Common myeloid progenitor, CD34-positive (primary cell): ENCODE data around the gene ARG2.

Experiments used
- CTCF ChIA-PET: fragments of 350-600 bp; sonication (Branson Sonifier 250); formaldehyde crosslinking; loops from one replicate; lab custom pipeline; 2021; ENCODE audit warnings: antibody characterized with exemption; lab: Charles Lee
- POLR2A ChIA-PET: fragments of 350-600 bp; sonication (Branson Sonifier 250); formaldehyde crosslinking; loops from one replicate; lab custom pipeline; 2021; ENCODE audit warnings: antibody characterized with exemption; lab: Charles Lee
- DNase-seq, 3 donors: peaks; one replicate each; pipeline versions ENCODE4 v3.0.0 to v3.0.0-alpha.2; 2013
- H3K27ac ChIP-seq, 2 experiments: 1 replicate in 1 of 2; 2 replicates in 1 of 2; pipeline ENCODE4 v1.7.0; 2013; ENCODE audit warnings: inconsistent platforms in 2 of 2, low read length in 2 of 2, mild to moderate bottlenecking in 2 of 2, low read depth in 1 of 2, moderate library complexity in 1 of 2; ENCODE audit not compliant: severe bottlenecking in 2 of 2, insufficient read depth in 1 of 2, poor library complexity in 1 of 2
- H3K27me3 ChIP-seq, 5 experiments: replicated peaks in 2 of 5; 1 replicate in 3 of 5; 2 replicates in 2 of 5; pipeline versions ENCODE4 v1.6.1 to v1.7.0; 2013; ENCODE audit warnings: low read length in 4 of 5, mild to moderate bottlenecking in 2 of 5, moderate library complexity in 2 of 5, inconsistent platforms in 1 of 5; ENCODE audit not compliant: insufficient read depth in 5 of 5, control insufficient read depth in 4 of 5
- H3K36me3 ChIP-seq, 4 experiments: 1 replicate in 2 of 4; 2 replicates in 2 of 4; pipeline versions ENCODE4 v1.6.1 to v1.7.0; 2013; ENCODE audit warnings: low read length in 3 of 4, control low read depth in 1 of 4, mild to moderate bottlenecking in 1 of 4; ENCODE audit not compliant: control insufficient read depth in 4 of 4, insufficient read depth in 4 of 4
- H3K4me1 ChIP-seq, 4 experiments: 1 replicate in 3 of 4; 2 replicates in 1 of 4; pipeline versions ENCODE4 v1.6.1 to v1.7.1; 2013; ENCODE audit warnings: low read length in 3 of 4, mild to moderate bottlenecking in 3 of 4, control low read depth in 1 of 4, inconsistent platforms in 1 of 4, moderate library complexity in 1 of 4; ENCODE audit not compliant: control insufficient read depth in 4 of 4, insufficient read depth in 4 of 4; ENCODE audit errors: control extremely low read depth in 1 of 4
- H3K4me3 ChIP-seq, 7 experiments: 1 replicate in 4 of 7; 2 replicates in 3 of 7; pipeline versions ENCODE4 v1.5.1 to v1.7.0; 2013; ENCODE audit warnings: mild to moderate bottlenecking in 7 of 7, low read length in 6 of 7, moderate library complexity in 6 of 7, inconsistent platforms in 2 of 7, low read depth in 2 of 7, control low read depth in 1 of 7; ENCODE audit not compliant: insufficient read depth in 4 of 7, control insufficient read depth in 1 of 7; ENCODE audit errors: extremely low read depth in 1 of 7
- H3K9me3 ChIP-seq, 5 experiments: 1 replicate in 4 of 5; 2 replicates in 1 of 5; pipeline versions ENCODE4 v1.6.1 to v1.7.1; 2013; ENCODE audit warnings: low read length in 4 of 5, mild to moderate bottlenecking in 2 of 5, inconsistent platforms in 1 of 5, low read depth in 1 of 5, moderate library complexity in 1 of 5; ENCODE audit not compliant: control insufficient read depth in 4 of 5, insufficient read depth in 2 of 5; ENCODE audit errors: control extremely low read depth in 1 of 5
- WGBS: methylation state at CpG from one replicate; pipeline ENCODE4 v1.1.5; 2013; ENCODE audit not compliant: insufficient coverage; 5-methylcytosine and 5-hydroxymethylcytosine counted together

The ARG2 gene

GRCh38 chr14:67630938-67631337 is 11.2 kb downstream of the ARG2 start:
- 100% methylated on average over 3 of the region's 5 CpGs for WGBS
- no peak for DNase-seq
- CTCF ChIA-PET = interaction anchor here (0.8 to 5.0 kb wide), 3 partner anchors 33 to 45 kb away, joined by 3 to 12 read pairs (median 3); no protein-coding TSS in a partner anchor

DNA sequence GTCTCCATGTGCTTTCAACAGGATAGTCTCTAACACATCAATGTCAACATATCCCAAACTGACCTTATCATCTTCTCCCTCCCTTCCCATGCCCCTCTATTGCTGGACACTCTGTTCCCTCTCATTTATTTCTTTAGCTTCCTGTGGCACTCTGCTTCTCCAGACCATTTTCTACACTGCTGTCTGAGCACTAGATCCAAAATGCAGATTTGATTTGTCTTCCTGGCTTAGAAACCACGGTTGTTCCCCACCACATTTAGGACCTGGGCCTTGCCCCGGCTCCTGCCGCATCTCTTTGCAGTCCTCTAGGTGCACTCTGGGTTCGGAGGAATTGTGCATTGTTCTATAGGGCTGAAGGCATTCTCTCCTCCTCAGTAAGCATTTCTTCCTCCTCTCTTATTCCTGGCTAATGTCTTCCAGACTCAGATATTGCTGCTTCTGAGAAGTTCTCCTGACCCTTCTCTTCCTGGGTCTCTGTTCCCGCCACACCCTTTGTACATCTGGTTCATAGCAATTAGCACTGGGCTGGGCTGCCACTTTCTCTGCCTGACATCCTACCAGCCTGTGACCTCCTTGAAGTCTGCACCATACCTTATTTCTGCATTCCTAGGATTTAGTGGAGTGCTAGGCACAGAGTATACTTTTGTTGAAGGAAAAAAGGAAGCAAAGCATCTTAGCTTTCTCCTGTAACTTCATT is 13.9 kb downstream of the ARG2 start:
- CTCF ChIA-PET = interaction anchor here (0.8 kb wide), 1 partner anchor 13 kb away, joined by 3 read pairs; no protein-coding TSS in a partner anchor

More at GRCh38 chr14:67630938-67631337, 11.2 kb downstream of the ARG2 start:
- H3K36me3 ChIP-seq = peaks cover 0 to 2% (median 0%) of the 10 kb centered on the region in 4 experiments
- peaks cover 0 to 1% (median 0%) of the 10 kb centered on the region in 5 experiments for H3K9me3 ChIP-seq
- no peak overlapping the region for H3K4me3 ChIP-seq
- no peak overlapping the region for H3K27ac ChIP-seq
- no peaks in the 10 kb centered on the region for H3K4me1 ChIP-seq
- POLR2A ChIA-PET = no interaction called here
- no peaks in the 10 kb centered on the region for H3K27me3 ChIP-seq

GRCh38 chr14:67636361-67636919 is 16.7 kb downstream of the ARG2 start:
- DNase-seq = peak in 1 of 3 donors; percentile 19
- CTCF ChIA-PET = interaction anchor here (0.9 to 1.3 kb wide), 2 partner anchors 17 to 30 kb away, joined by 3 read pairs; no protein-coding TSS in a partner anchor

More for the DNA sequence above, 13.9 kb downstream of the ARG2 start:
- WGBS = 95% methylated on average over 5 of the region's 5 CpGs
- Histone ChIP-seq H3K4me1 (no peaks in the 10 kb centered on the region), H3K27ac (no peak overlapping the region), H3K27me3 (no peaks in the 10 kb centered on the region), H3K4me3 (no peak overlapping the region), H3K36me3 (peaks cover 0 to 2% (median 0%) of the 10 kb centered on the region in 4 experiments), H3K9me3 (no peaks in the 10 kb centered on the region)
- POLR2A ChIA-PET = interaction anchor here (0.6 kb wide), 1 partner anchor 40 kb away, joined by 3 read pairs; no protein-coding TSS in a partner anchor
- no peak for DNase-seq

GRCh38 chr14:67638642-67639041 is 18.9 kb downstream of the ARG2 start:
- CTCF ChIA-PET = no interaction called here
- Histone ChIP-seq H3K27ac (no peak overlapping the region), H3K4me1 (no peaks in the 10 kb centered on the region), H3K4me3 (no peak overlapping the region), H3K36me3 (no peaks in the 10 kb centered on the region), H3K27me3 (no peaks in the 10 kb centered on the region), H3K9me3 (no peaks in the 10 kb centered on the region)
- WGBS = 97% methylated on average over 3 of the region's 3 CpGs
- no peak for DNase-seq
- POLR2A ChIA-PET = interaction anchor here (1.1 kb wide), 1 partner anchor 16 kb away, joined by 3 read pairs; no protein-coding TSS in a partner anchor

More at GRCh38 chr14:67636361-67636919, 16.7 kb downstream of the ARG2 start:
- 100% methylated on average over 1 of the region's 3 CpGs for WGBS
- Histone ChIP-seq H3K36me3 (peaks cover 0 to 2% (median 0%) of the 10 kb centered on the region in 4 experiments), H3K27me3 (no peaks in the 10 kb centered on the region), H3K4me1 (no peaks in the 10 kb centered on the region), H3K9me3 (no peaks in the 10 kb centered on the region), H3K4me3 (no peak overlapping the region), H3K27ac (peak overlapping the region in 1 of 2 experiments; percentile 8)
- POLR2A ChIA-PET = no interaction called here

DNA sequence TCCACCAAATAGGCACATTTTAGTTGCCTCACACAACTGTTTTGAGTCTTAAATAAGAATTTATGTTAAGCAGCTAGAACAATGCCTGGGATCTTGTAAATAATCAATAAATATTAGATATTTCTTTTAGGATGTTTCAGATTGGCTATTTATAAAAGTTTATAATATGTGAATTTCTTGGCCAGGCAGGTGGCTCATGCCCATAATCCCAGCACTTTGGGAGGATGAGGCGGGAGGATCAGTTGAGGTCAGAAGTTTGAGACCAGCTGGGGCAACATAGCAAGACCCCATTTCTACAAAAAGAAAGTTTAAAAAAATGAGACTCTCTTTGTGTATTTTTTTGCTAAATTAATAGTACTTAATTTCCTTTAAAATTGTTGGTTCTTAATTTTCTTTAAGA is 21.8 kb downstream of the ARG2 start:
- H3K27me3 ChIP-seq = no peaks in the 10 kb centered on the region
- no CpG with 5 or more reads among the region's 1 CpG for WGBS
- no peak overlapping the region for H3K27ac ChIP-seq
- no peak overlapping the region for H3K4me3 ChIP-seq
- H3K36me3 ChIP-seq = peaks cover 0 to 12% (median 11%) of the 10 kb centered on the region in 4 experiments
- ChIA-PET POLR2A (no interaction called here), CTCF (interaction anchor here (0.9 to 1.0 kb wide), 2 partner anchors 26 to 57 kb away, joined by 3 read pairs; no protein-coding TSS in a partner anchor)
- H3K9me3 ChIP-seq = no peaks in the 10 kb centered on the region
- no peak for DNase-seq
- H3K4me1 ChIP-seq = no peaks in the 10 kb centered on the region

DNA sequence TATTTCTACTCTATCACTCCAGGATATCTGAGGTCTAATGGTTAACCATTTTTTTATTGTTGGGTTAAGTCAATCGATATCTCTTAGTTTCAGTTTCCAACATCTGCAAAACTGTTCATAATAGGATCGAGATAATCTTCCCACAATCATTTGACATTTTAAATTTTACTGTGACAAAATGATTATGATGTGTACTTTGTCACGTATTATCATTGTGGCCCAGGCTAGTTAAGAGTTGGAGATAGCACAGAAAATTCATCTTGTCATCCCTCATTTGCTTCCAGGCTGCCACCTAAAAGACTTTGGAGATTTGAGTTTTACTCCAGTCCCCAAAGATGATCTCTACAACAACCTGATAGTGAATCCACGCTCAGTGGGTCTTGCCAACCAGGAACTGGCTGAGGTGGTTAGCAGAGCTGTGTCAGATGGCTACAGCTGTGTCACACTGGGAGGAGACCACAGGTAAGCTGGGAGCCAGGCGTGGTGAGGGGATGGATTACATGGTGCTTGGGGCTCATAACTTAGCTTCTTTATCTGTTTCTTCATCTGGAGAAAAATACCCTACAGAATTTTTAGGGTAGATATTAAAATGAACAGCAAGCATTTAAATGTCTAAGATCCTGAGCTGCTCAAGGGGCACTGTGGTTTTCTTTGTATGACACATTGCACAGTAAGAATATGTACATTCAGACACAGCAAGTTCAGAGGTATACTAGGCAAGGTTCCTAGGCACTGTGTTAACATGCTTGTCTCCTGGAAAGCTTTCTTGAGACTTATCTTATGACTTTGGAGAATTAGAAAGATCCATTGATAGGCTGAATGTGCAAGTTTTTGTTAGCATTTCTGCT is 22.4 kb downstream of the ARG2 start:
- H3K4me3 ChIP-seq = no peak overlapping the region
- no peaks in the 10 kb centered on the region for H3K9me3 ChIP-seq
- no peaks in the 10 kb centered on the region for H3K4me1 ChIP-seq
- H3K27me3 ChIP-seq = no peaks in the 10 kb centered on the region
- ChIA-PET POLR2A (no interaction called here), CTCF (interaction anchor here (0.8 to 1.7 kb wide), 4 partner anchors 10 to 25 kb away, joined by 3 to 5 read pairs (median 4); no protein-coding TSS in a partner anchor)
- no peak overlapping the region for H3K27ac ChIP-seq
- WGBS = 100% methylated on average over 2 of the region's 5 CpGs
- DNase-seq = peak in 1 of 3 donors; percentile 22
- H3K36me3 ChIP-seq = peaks cover 2 to 17% (median 16%) of the 10 kb centered on the region in 4 experiments
